Stimulated activated naive CD4-positive, alpha-beta T cell treated with Interleukin-2 at 50 U/mL for 16 hours (primary cell): ENCODE measurements around the gene CREBRF.
"Not testable (repeated sequence)": the region's sequence is repeated elsewhere in the genome, so short reads cannot be mapped to it uniquely, and the experiment has no call there.

ENCODE experiments used
- DNase-seq: peaks from one replicate; lab custom pipeline; 2025; lab: John Stamatoyannopoulos, UW

CREBRF gene

DNA sequence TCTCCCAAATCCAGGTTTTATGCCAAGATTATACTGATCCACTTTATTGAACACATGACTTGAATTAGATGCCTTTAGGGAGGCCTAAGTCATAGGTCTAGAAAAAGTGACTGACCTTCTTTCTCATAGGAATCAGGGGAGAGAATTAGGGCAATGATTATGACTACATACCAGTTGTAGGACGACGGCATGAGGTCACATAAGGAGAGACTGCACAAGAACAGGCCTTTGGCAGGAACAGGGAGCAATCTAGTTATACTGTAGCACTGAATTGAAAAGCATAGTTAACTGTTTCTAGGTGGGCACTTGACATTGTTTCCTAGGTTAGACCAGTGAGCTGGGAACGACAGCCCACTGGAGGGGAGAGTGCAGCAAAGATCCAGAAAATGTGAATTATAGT is 22.7 kb downstream of the CREBRF start:
- DNase-seq: no peak

GRCh38 chr5:173089581-173089980 is 33.4 kb downstream of the CREBRF start:
- DNase-seq: no peak

DNA sequence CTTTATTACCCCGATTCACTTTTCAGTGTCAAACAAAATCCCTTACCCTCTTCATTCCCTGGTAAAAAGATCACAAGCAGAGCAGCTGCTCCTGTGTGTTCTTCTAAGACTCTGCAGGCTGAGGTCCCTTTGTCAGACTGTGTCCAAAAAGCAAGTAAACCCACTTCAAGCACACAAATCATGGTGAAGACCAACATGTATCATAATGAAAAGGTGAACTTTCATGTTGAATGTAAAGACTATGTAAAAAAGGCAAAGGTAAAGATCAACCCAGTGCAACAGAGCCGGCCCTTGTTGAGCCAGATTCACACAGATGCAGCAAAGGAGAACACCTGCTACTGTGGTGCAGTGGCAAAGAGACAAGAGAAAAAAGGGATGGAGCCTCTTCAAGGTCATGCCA is 34.5 kb downstream of the CREBRF start:
- no peak for DNase-seq

GRCh38 chr5:173091981-173092380 is 35.8 kb downstream of the CREBRF start:
- no peak for DNase-seq

DNA sequence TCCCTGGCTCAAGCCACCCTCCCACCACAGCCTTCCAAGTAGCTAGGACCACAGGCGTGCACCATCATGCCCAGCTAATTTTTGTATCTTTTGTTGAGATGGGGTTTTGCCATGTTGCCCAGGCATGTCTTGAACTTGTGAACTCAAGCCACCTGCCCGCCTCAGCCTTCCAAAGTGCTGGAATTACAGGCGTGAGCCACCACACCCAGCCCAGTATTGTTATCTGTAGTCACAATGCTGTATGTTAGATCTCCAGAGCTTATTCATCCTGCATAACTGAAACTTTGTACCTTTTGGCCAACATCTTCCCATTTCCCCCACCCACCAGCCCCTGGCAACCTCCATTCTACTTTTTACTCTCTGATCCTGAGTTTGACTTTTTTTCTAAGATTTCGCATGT is 37.5 kb downstream of the CREBRF start:
- DNase-seq: no peak

DNA sequence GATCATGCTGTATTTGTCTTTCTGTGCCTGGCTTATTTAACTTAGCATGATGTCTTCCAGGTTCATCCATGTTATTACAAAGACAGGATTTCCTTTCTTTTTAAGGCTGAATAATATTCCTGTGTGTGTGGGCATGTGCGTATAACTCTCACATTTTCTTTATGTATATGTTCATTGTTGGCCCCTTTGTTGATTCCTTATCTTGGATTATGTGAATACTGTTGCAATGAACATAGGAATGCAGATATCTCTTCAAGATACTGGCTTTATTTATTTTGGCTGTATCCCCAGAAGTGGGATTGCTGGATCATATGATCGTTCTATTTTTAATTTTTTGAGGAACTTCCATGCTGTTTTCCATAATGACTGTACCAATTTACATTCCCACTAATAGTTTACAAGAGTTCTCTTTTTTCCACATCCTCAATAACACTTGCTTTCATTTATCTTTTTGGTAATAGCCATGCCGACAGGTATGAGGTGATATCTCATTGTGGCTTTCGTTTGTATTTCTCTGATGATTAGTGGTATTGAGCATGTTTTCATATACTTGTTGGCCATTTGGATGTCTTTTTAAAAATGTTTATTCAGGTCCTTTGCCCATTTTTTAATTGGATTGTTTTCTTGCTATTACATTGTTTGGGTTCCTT is 38.0 kb downstream of the CREBRF start:
- DNase-seq: no peak

- DNase-seq: no peak
Measured at GRCh38 chr5:173098787-173099186, 42.6 kb downstream of the CREBRF start.

DNA sequence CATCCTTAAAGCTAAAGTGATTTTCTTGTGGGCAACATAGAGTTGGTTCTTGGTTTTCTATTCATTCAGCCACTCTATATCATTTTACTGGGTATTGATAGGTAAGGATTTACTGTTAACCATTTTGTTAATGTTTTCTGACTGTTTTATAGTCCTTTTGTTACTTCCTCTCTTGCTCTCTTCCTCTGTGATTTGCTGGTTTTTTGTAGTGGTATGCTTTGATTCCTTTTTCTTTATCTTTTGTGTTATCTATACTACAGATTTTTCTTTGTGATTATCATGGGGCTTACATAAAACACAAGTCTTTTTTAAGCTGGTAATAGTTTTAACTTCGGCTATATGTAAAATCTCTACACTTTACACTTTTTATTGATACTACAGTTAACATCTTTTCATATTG is 43.3 kb downstream of the CREBRF start:
- DNase-seq: no peak

DNA sequence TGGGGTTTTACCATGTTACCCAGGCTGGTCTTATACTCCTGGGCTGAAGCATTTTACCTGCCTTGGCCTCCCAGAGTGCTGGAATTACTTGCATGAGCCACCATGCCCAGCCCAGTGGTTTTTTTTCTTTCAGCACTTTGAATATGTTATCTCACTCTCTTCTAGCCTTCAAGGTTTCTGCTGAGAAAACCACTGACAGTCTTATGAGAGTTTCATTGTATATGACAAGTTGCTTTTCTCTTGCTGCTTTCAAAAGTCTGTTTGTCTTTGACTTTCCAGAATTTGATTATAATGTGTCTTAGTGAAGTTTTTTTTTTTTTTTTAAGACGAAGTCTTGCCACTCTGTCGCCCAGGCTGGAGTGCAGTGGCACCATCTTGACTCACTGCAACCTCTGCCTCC is 45.1 kb downstream of the CREBRF start:
- no peak for DNase-seq

DNA sequence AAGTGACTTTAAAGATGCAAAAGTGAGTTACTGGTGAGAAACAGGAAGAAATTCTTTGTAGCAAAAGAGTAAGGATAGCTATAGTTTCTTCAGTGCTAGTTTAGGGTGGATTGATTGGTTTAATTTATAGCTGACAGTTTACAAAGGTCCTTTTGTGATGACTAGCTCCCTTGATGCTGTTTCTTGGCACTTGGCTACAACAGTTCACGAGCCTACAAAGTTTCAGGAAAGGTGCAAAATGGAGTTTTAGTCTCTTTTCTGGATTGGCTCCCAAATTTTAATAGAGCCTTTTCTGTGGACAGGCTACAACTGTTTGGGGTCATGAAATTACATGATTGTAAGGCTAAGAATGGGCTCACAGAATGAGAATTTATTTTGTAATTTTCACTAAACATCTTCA is 47.3 kb downstream of the CREBRF start:
- no peak for DNase-seq

- DNase-seq: no peak
Measured at GRCh38 chr5:173108914-173109313, 52.8 kb downstream of the CREBRF start.

GRCh38 chr5:173114536-173114935 is 58.4 kb downstream of the CREBRF start:
- DNase-seq: no peak

DNA sequence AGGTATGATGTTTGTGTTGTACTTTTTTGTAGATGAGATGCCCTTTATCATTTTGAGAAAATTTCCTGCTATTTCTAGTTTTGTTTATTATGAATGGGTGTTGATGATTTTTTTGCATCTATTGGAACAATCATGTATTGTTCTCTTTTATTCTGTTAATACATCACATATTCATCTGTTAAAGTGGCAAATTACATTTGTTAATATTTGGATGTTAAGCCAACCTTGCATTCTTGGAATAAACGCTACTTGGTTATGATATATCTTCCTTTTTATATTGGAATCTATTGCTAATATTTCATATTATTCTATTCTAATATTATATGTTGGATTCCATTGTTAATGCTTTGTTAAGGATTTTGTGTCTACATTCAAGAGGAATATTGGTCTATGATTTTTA is 63.6 kb downstream of the CREBRF start:
- no peak for DNase-seq

DNA sequence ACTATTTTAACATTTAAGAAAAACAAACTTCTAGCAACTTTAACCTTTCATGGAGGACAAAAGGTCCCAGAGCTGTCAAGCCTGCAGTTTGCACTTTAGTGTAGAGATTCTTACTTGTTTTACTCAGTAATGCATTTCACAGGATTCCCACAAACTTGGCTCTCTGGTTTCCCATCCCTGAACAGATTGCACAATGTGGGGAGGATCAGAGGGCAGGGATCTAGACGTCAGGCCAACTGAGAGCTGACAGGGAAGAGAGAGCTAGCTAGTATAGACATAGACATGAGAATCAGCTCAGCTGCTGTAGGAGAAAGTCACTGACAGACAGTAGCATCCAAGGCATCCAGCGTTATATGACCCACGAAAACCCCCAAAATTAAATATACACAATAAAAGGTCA is 67.3 kb downstream of the CREBRF start:
- no peak for DNase-seq

DNA sequence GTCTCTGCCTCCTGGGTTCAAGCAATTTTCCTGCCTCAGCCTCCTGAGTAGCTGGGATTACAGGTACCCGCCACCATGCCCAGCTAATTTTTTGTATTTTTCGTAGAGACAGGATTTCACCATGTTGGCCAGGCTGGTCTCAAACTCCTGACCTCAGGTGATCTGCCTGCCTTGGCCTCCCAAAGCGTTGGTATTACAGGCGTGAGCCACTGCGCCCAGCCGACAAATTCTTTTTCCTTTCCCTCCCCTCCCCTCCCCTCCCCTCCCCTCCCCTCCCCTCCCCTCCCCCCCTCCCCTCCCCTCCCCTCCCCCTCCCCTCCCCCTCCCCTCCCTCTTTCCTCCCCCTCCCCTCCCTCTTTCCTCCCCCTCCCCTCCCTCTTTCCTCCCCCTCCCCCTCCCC is 76.0 kb downstream of the CREBRF start:
- DNase-seq: not testable (repeated sequence)

GRCh38 chr5:173138707-173139106 is 82.6 kb downstream of the CREBRF start:
- no peak for DNase-seq

- no peak for DNase-seq
Measured at GRCh38 chr5:173139631-173140030, 83.5 kb downstream of the CREBRF start.

- DNase-seq: no peak
Measured at GRCh38 chr5:173140769-173141168, 84.6 kb downstream of the CREBRF start.

GRCh38 chr5:173143567-173143966 is 87.4 kb downstream of the CREBRF start:
- DNase-seq: no peak

- DNase-seq: peak; percentile 95
Measured at GRCh38 chr5:173144200-173145176, 88.3 kb downstream of the CREBRF start, which contains the start of gene BNIP1. Gene BNIP1 (plus strand): TSS chr5:173144531. CDS start chr5:173144546, 15 bp downstream.

DNA sequence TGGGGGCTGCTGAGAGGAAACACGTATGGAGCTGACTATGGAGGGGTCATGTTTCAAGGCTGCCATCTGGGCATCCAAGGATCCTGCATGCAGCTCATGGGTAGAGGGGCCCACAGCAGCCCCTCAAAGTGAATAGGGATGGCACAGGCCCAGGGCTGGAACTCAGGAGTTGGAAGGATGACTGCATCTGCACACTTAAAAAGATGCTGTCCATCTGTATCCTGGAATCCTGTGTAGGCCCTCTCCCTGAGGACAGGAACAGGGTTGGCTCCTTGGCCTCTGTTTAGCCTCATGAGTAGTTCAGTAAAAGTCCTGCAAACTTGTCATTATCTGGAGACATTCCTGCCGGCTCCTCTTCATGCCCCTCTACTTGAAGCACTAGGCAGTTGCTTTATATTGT is 92.2 kb downstream of the CREBRF start:
- no peak for DNase-seq

GRCh38 chr5:173152547-173152946 is 96.4 kb downstream of the CREBRF start:
- no peak for DNase-seq

DNA sequence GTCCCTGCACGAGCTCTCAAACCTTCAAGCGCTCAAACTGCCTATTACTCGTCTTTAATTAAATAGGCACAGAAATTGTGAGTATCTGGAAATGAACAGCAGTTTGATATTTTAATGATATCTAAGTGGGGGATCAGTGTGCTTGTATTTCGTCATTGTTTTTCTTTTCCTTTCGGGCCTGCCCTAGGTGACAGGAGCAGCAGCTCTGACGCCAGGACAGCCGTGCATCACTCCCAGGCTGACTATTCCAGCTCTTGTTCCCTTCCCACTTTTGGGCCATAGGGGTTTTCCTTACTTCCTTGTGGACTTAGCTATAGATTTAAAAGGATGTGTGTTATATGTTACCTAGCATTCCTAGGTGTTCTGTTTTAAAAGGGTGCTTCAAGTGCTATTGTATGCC is 97.7 kb downstream of the CREBRF start:
- DNase-seq: no peak
